Naive thymus-derived CD8-positive, alpha-beta T cell (primary cell): Measurements from ENCODE around the gene RBP5. TPM values are rescaled to one million over a fixed set of nuclear protein-coding genes. Genes with fewer than 3 reads are reported as not detected.
"Not testable (repeated sequence)": the region's sequence is repeated elsewhere in the genome, so short reads cannot be mapped to it uniquely, and the experiment has no call there.

ENCODE experiments used
- ATAC-seq, 2 donors: fragments of 150-1000 bp; cut with Tn5 transposase in 1 of 2; sonication (Bioruptor Pico), chemical (Tn5 transposase) in 1 of 2; 1 replicate in 1 of 2; 2 replicates in 1 of 2; pipeline ENCODE4 v1.10.0; 2021; ENCODE audit warnings: mild to moderate bottlenecking in 2 of 2, moderate library complexity in 2 of 2
- POLR2A ChIA-PET: fragments of 350-600 bp; sonication (Branson Sonifier 250); formaldehyde crosslinking; loops from one replicate; lab custom pipeline; 2021; ENCODE audit warnings: antibody characterized with exemption; lab: Charles Lee
- DNase-seq, 10 donors: peaks; one replicate each; pipeline versions ENCODE4 v3.0.0 to v3.0.0-alpha.2; 2020 to 2022
- H3K27ac Mint-ChIP-seq, 10 donors: one replicate each; pipeline ENCODE4 v1.8.0; 2020 to 2022; ENCODE audit warnings: mild to moderate bottlenecking in 10 of 10, mixed read lengths in 10 of 10, moderate library complexity in 4 of 10, inconsistent platforms in 1 of 10
- H3K27me3 Mint-ChIP-seq, 5 donors: one replicate each; pipeline ENCODE4 v1.8.0; 2021 to 2022; ENCODE audit warnings: mixed read lengths in 5 of 5
- H3K36me3 Mint-ChIP-seq, 3 donors: one replicate each; pipeline ENCODE4 v1.8.0; 2020 to 2022; ENCODE audit warnings: mixed read lengths in 3 of 3, mild to moderate bottlenecking in 2 of 3, inconsistent platforms in 1 of 3
- H3K4me1 Mint-ChIP-seq, 4 donors: one replicate each; pipeline ENCODE4 v1.8.0; 2021 to 2022; ENCODE audit warnings: mixed read lengths in 4 of 4
- H3K4me3 Mint-ChIP-seq, 10 donors: one replicate each; pipeline ENCODE4 v1.8.0; 2020 to 2022; ENCODE audit warnings: mild to moderate bottlenecking in 10 of 10, mixed read lengths in 10 of 10, moderate library complexity in 6 of 10, inconsistent platforms in 1 of 10
- H3K9me3 Mint-ChIP-seq, 9 donors: one replicate each; pipeline ENCODE4 v1.8.0; 2020 to 2022; ENCODE audit warnings: mixed read lengths in 9 of 9, mild to moderate bottlenecking in 3 of 9, inconsistent platforms in 1 of 9, moderate library complexity in 1 of 9
- polyA plus RNA-seq, 3 donors: library from polyadenylated mRNA; unstranded; fragments of 300-500 nt; fragmentation: Illumina TruSeq; gene quantifications; one replicate each; pipeline ENCODE4 v1.2.3, GENCODE V29; 2021
- total RNA-seq, 8 experiments: library from RNA in 2 of 8; stranded (reverse) in 2 of 8; gene quantifications; one replicate each; pipeline ENCODE4 v1.2.3 and lab custom pipeline; 2021 to 2026

Gene RBP5
- total and polyA plus RNA-seq, 5 experiments from 2014 or later = 0.69 to 1.1 TPM; not detected in 3

GRCh38 chr12:7116196-7116595 lies 12.5 kb downstream of the RBP5 start:
- DNase-seq (no peak), ATAC-seq (no peak)
- H3K36me3 Mint-ChIP-seq = peaks cover 0 to 20% (median 0%) of the 10 kb centered on the region in 3 donors
- POLR2A ChIA-PET = no interaction called here
- H3K27ac Mint-ChIP-seq = no peak overlapping the region
- no peaks in the 10 kb centered on the region for H3K9me3 Mint-ChIP-seq
- peaks cover 6 to 9% (median 7%) of the 10 kb centered on the region in 4 donors for H3K4me1 Mint-ChIP-seq
- H3K4me3 Mint-ChIP-seq = no peak overlapping the region
- no peaks in the 10 kb centered on the region for H3K27me3 Mint-ChIP-seq

GRCh38 chr12:7114851-7115250 lies 13.8 kb downstream of the RBP5 start:
- peaks cover 8 to 12% (median 9%) of the 10 kb centered on the region in 4 donors for H3K4me1 Mint-ChIP-seq
- ATAC-seq (no peak), DNase-seq (no peak)
- peaks cover 0 to 24% (median 0%) of the 10 kb centered on the region in 3 donors for H3K36me3 Mint-ChIP-seq
- POLR2A ChIA-PET = no interaction called here
- no peak overlapping the region for H3K4me3 Mint-ChIP-seq
- H3K27me3 Mint-ChIP-seq = no peaks in the 10 kb centered on the region
- no peak overlapping the region for H3K27ac Mint-ChIP-seq
- no peaks in the 10 kb centered on the region for H3K9me3 Mint-ChIP-seq

GRCh38 chr12:7114008-7114407 lies 14.7 kb downstream of the RBP5 start:
- POLR2A ChIA-PET = interaction anchor here (0.9 to 1.6 kb wide), 3 partner anchors 15 to 176 kb away, joined by 3 to 7 read pairs (median 5); no protein-coding TSS in a partner anchor
- Mint-ChIP-seq H3K27me3 (no peaks in the 10 kb centered on the region), H3K36me3 (peaks cover 0 to 24% (median 0%) of the 10 kb centered on the region in 3 donors), H3K27ac (no peak overlapping the region), H3K9me3 (no peaks in the 10 kb centered on the region), H3K4me1 (peaks cover 15 to 17% (median 15%) of the 10 kb centered on the region in 4 donors), H3K4me3 (peak overlapping the region in 1 of 10 donors; percentile 45)
- DNase-seq (no peak), ATAC-seq (no peak)

- Mint-ChIP-seq H3K4me3 (no peak overlapping the region), H3K4me1 (peaks cover 14 to 19% (median 18%) of the 10 kb centered on the region in 4 donors), H3K9me3 (no peaks in the 10 kb centered on the region), H3K27ac (peak overlapping the region in 3 of 10 donors; percentile 46 to 56 (median 50)), H3K27me3 (no peaks in the 10 kb centered on the region), H3K36me3 (peaks cover 0 to 24% (median 0%) of the 10 kb centered on the region in 3 donors)
- peak in 7 of 10 donors; percentile 33 to 65 (median 47) for DNase-seq
- POLR2A ChIA-PET = interaction anchor here (0.9 to 1.6 kb wide), 6 partner anchors 14 to 175 kb away, joined by 3 to 7 read pairs (median 4); partner anchors contain the start of genes C12orf57 and RNU7-1
- ATAC-seq = peak; percentile 26 to 42
Observed at GRCh38 chr12:7113389-7113871, 15.3 kb downstream of the RBP5 start.

- no peak overlapping the region for H3K4me3 Mint-ChIP-seq
- peaks cover 0 to 24% (median 0%) of the 10 kb centered on the region in 3 donors for H3K36me3 Mint-ChIP-seq
- no peaks in the 10 kb centered on the region for H3K27me3 Mint-ChIP-seq
- POLR2A ChIA-PET = interaction anchor here (2.3 kb wide), 1 partner anchor 168 kb away, joined by 6 read pairs; the partner anchor contains the start of genes C12orf57 and RNU7-1
- H3K9me3 Mint-ChIP-seq = no peaks in the 10 kb centered on the region
- peaks cover 19 to 28% (median 26%) of the 10 kb centered on the region in 4 donors for H3K4me1 Mint-ChIP-seq
- DNase-seq = no peak
- no peak overlapping the region for H3K27ac Mint-ChIP-seq
- ATAC-seq = no peak
Observed at GRCh38 chr12:7112041-7112440, 16.6 kb downstream of the RBP5 start.

- H3K27ac Mint-ChIP-seq = peak overlapping the region in 1 of 10 donors; percentile 47
Observed at GRCh38 chr12:7110661-7111060, 18.0 kb downstream of the RBP5 start.

GRCh38 chr12:7109572-7109920 lies 19.1 kb downstream of the RBP5 start:
- H3K9me3 Mint-ChIP-seq = peaks cover 1 to 16% (median 9%) of the 10 kb centered on the region in 9 donors
- H3K27me3 Mint-ChIP-seq = no peaks in the 10 kb centered on the region
- POLR2A ChIA-PET = interaction anchor here (0.6 to 3.1 kb wide), 8 partner anchors 16 to 242 kb away, joined by 3 to 23 read pairs (median 6); partner anchors contain the start of genes C12orf57, RNU7-1 and TPI1
- H3K4me3 Mint-ChIP-seq = peak overlapping the region; percentile 81 to 96 (median 92)
- peaks cover 10 to 14% (median 13%) of the 10 kb centered on the region in 3 donors for H3K36me3 Mint-ChIP-seq
- peaks cover 26 to 47% (median 45%) of the 10 kb centered on the region in 4 donors for H3K4me1 Mint-ChIP-seq
- DNase-seq (no peak), ATAC-seq (no peak)
- peak overlapping the region in 9 of 10 donors; percentile 13 to 91 (median 89) for H3K27ac Mint-ChIP-seq

More at GRCh38 chr12:7110661-7111060, 18.0 kb downstream of the RBP5 start:
- H3K4me3 Mint-ChIP-seq = peak overlapping the region in 2 of 10 donors; percentile 22 to 48
- H3K36me3 Mint-ChIP-seq = peaks cover 7 to 20% (median 10%) of the 10 kb centered on the region in 3 donors
- DNase-seq (no peak), ATAC-seq (no peak)
- H3K4me1 Mint-ChIP-seq = peaks cover 23 to 42% (median 39%) of the 10 kb centered on the region in 4 donors
- peaks cover 1 to 11% (median 8%) of the 10 kb centered on the region in 9 donors for H3K9me3 Mint-ChIP-seq
- H3K27me3 Mint-ChIP-seq = no peaks in the 10 kb centered on the region
- POLR2A ChIA-PET = interaction anchor here (1.5 to 2.3 kb wide), 2 partner anchors 165 to 167 kb away, joined by 3 to 6 read pairs; partner anchors contain the start of genes C12orf57 and RNU7-1

GRCh38 chr12:7108796-7109571 lies 19.7 kb downstream of the RBP5 start, which contains the start of gene C1RL:
Gene C1RL (minus strand): TSS chr12:7109214. CDS start chr12:7109180, 34 bp downstream.
- Mint-ChIP-seq H3K4me3 (peak within 1 kb of the TSS; percentile 90 to 96 (median 94)), H3K4me1 (peaks cover 26 to 51% (median 46%) of the 10 kb centered on the region in 4 donors), H3K27ac (peak within 1 kb of the TSS; percentile 89 to 97 (median 94)), H3K36me3 (peaks cover 10 to 14% (median 13%) of the 10 kb centered on the region in 3 donors), H3K27me3 (no peaks in the 10 kb centered on the region), H3K9me3 (peaks cover 1 to 16% (median 9%) of the 10 kb centered on the region in 9 donors)
- DNase-seq (peak; percentile 34 to 86 (median 74)), ATAC-seq (peak; percentile 35 to 38)
- POLR2A ChIA-PET = interaction anchor here (0.6 to 3.1 kb wide), 19 partner anchors 13 to 403 kb away, joined by 3 to 23 read pairs (median 7); partner anchors contain the start of genes C12orf57, CDCA3, COPS7A and LPCAT3

- H3K4me3 Mint-ChIP-seq = peak overlapping the region; percentile 90 to 96 (median 94)
- peak; percentile 94 to 95 for ATAC-seq
- POLR2A ChIA-PET = interaction anchor here (0.5 to 3.1 kb wide), 22 partner anchors 11 to 402 kb away, joined by 3 to 23 read pairs (median 6); partner anchors contain the start of genes C12orf57, CDCA3, COPS7A and EMG1
- H3K9me3 Mint-ChIP-seq = peaks cover 1 to 16% (median 9%) of the 10 kb centered on the region in 9 donors
- H3K36me3 Mint-ChIP-seq = peaks cover 10 to 15% (median 13%) of the 10 kb centered on the region in 3 donors
- no peaks in the 10 kb centered on the region for H3K27me3 Mint-ChIP-seq
- peak; percentile 43 to 85 (median 66) for DNase-seq
- peaks cover 29 to 55% (median 49%) of the 10 kb centered on the region in 4 donors for H3K4me1 Mint-ChIP-seq
- H3K27ac Mint-ChIP-seq = peak overlapping the region; percentile 89 to 97 (median 94)
Observed at GRCh38 chr12:7108003-7108795, 20.5 kb downstream of the RBP5 start.

- Mint-ChIP-seq H3K9me3 (peaks cover 1 to 16% (median 9%) of the 10 kb centered on the region in 9 donors), H3K36me3 (peaks cover 10 to 18% (median 13%) of the 10 kb centered on the region in 3 donors), H3K27me3 (no peaks in the 10 kb centered on the region), H3K27ac (peak overlapping the region; percentile 89 to 97 (median 94)), H3K4me3 (peak overlapping the region; percentile 90 to 96 (median 94)), H3K4me1 (peaks cover 32 to 59% (median 51%) of the 10 kb centered on the region in 4 donors)
- no peak for DNase-seq
- no peak for ATAC-seq
- POLR2A ChIA-PET = interaction anchor here (0.5 to 3.1 kb wide), 21 partner anchors 10 to 596 kb away, joined by 3 to 23 read pairs (median 4); partner anchors contain the start of genes C12orf57, CDCA3, COPS7A and EMG1
Observed at GRCh38 chr12:7107636-7108002, 21.1 kb downstream of the RBP5 start.

- peak overlapping the region in 9 of 10 donors; percentile 11 to 93 (median 33) for H3K4me3 Mint-ChIP-seq
- ATAC-seq, H3K27me3 Mint-ChIP-seq, DNase-seq: not testable (repeated sequence)
- POLR2A ChIA-PET = interaction anchor here (0.5 to 3.1 kb wide), 14 partner anchors 16 to 1137 kb away, joined by 3 to 23 read pairs (median 3); partner anchors contain the start of genes C12orf57, CDCA3, MLF2 and PEX5
- peaks cover 10 to 22% (median 13%) of the 10 kb centered on the region in 3 donors for H3K36me3 Mint-ChIP-seq
- H3K4me1 Mint-ChIP-seq = peaks cover 36 to 63% (median 55%) of the 10 kb centered on the region in 4 donors
- peak overlapping the region in 5 of 10 donors; percentile 25 to 79 (median 68) for H3K27ac Mint-ChIP-seq
- H3K9me3 Mint-ChIP-seq = peaks cover 1 to 16% (median 9%) of the 10 kb centered on the region in 9 donors
Observed at GRCh38 chr12:7107181-7107580, 21.5 kb downstream of the RBP5 start.
